HUES48 (cell line): ENCODE data around the gene KLK6.
A peak's percentile ranks its signal among the peaks of the same experiment; 100 is the strongest.
"Not testable (repeated sequence)": the region's sequence is repeated elsewhere in the genome, so short reads cannot be mapped to it uniquely, and the experiment has no call there.

Experiments used
- H3K27ac ChIP-seq: one replicate; pipeline ENCODE4 v1.7.0; 2013; ENCODE audit warnings: low read depth, low read length, inconsistent platforms
- H3K27me3 ChIP-seq: 2 replicates; pipeline ENCODE4 v1.6.1; 2013; ENCODE audit warnings: mild to moderate bottlenecking, low read length; ENCODE audit not compliant: control insufficient read depth, insufficient read depth
- H3K36me3 ChIP-seq: 2 replicates; pipeline ENCODE4 v1.6.1; 2013; ENCODE audit warnings: low read length; ENCODE audit not compliant: control insufficient read depth, insufficient read depth
- H3K4me1 ChIP-seq: 2 replicates; pipeline ENCODE4 v1.6.1; 2013; ENCODE audit warnings: mild to moderate bottlenecking, low read length; ENCODE audit not compliant: control insufficient read depth, insufficient read depth
- H3K4me3 ChIP-seq: 2 replicates; pipeline ENCODE4 v1.5.1; 2013; ENCODE audit warnings: mild to moderate bottlenecking, low read depth, low read length
- H3K9ac ChIP-seq: 2 replicates; pipeline ENCODE4 v1.6.1; 2013; ENCODE audit warnings: mild to moderate bottlenecking, low read depth, low read length, moderate library complexity
- H3K9me3 ChIP-seq: 2 replicates; pipeline ENCODE4 v1.6.1; 2013; ENCODE audit warnings: low read length; ENCODE audit not compliant: control insufficient read depth, insufficient read depth

The KLK6 gene

DNA sequence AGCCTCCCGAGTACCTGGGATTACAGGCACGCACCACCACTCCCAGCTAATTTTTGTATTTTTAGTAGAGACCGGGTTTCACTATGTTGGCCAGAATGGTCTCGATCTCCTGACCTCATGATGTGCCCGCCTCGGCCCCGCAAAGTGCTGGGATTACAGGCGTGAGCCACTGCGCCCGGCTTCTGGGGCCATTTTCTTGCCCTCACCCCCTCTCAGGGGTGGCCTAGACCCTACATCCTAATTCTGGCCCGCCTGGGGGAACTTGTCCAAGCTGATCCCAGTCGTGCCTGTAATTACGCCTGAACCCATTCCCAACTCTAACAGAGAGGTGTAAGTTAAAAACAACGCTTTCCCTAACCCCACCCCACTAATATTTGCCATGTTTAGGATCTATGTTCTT, 15.0 kb upstream of the KLK6 start:
- H3K4me3 ChIP-seq, H3K36me3 ChIP-seq, H3K9me3 ChIP-seq, H3K4me1 ChIP-seq, H3K9ac ChIP-seq, H3K27ac ChIP-seq: not testable (repeated sequence)
- peaks cover 14% of the 10 kb centered on the region; the same call in 1 of the 2 replicates for H3K27me3 ChIP-seq

DNA sequence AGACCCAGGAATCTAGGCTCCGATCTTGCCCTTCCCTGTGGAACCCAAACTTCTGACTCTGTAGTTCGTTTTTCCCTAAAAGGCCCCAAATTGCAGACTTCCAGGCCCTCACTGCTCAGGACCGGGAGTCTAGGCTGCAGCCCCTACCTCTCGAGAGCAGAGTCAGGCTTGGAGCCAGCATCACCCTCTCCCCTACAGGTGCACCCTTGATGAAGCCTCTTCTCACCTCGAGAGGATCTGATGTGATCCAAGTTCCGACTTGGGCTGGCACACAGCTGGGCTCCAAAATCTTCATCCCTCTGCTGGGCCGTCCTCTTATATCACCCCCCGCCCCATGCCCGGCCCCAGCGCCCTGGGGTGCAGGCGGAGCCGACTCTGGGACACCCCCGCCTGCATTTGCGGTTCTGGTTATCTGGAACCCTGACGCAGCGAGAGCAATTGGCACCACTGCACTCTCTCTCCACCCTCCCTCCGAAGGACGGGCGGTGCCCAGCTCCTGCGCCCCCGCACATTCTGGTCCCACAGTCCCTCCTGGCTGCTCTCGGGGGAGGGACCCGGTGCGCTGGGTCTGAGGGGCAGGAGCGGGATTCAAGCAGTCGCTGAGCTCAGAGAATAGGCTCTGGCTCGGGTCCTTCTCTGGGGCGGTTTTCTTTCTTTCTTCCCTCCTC, 14.4 kb upstream of the KLK6 start, which contains the start of gene KLK7:
Gene KLK7 (minus strand): TSS at position 293 of the 668 bp plus-strand sequence. CDS start 1,518 bp downstream, outside the sequence.
- Histone ChIP-seq H3K9ac (no peak within 1 kb of the TSS), H3K27me3 (peaks cover 13% of the 10 kb centered on the region; the same call in 1 of the 2 replicates), H3K36me3 (no peaks in the 10 kb centered on the region), H3K4me1 (peaks cover 10% of the 10 kb centered on the region; the same call in 1 of the 2 replicates), H3K4me3 (peak within 1 kb of the TSS; percentile 52), H3K9me3 (no peaks in the 10 kb centered on the region), H3K27ac (no peak within 1 kb of the TSS)

- H3K27ac ChIP-seq = no peak overlapping the region
- no peaks in the 10 kb centered on the region for H3K36me3 ChIP-seq
- peaks cover 10% of the 10 kb centered on the region; the same call in 1 of the 2 replicates for H3K4me1 ChIP-seq
- H3K9ac ChIP-seq = no peak overlapping the region
- peaks cover 4% of the 10 kb centered on the region; the same call in 1 of the 2 replicates for H3K27me3 ChIP-seq
- no peaks in the 10 kb centered on the region for H3K9me3 ChIP-seq
- no peak overlapping the region for H3K4me3 ChIP-seq
Observed at GRCh38 chr19:50982186-50982585, 12.8 kb upstream of the KLK6 start.

GRCh38 chr19:50981587-50982146, 12.3 kb upstream of the KLK6 start:
- Histone ChIP-seq H3K27ac (no peak overlapping the region), H3K27me3 (peaks cover 3% of the 10 kb centered on the region; the same call in 1 of the 2 replicates), H3K4me1 (peaks cover 10% of the 10 kb centered on the region; the same call in 1 of the 2 replicates), H3K36me3 (no peaks in the 10 kb centered on the region), H3K9ac (no peak overlapping the region), H3K9me3 (no peaks in the 10 kb centered on the region), H3K4me3 (no peak overlapping the region)

- H3K9me3 ChIP-seq = no peaks in the 10 kb centered on the region
- no peak overlapping the region for H3K27ac ChIP-seq
- peaks cover 15% of the 10 kb centered on the region for H3K4me1 ChIP-seq
- no peak overlapping the region for H3K4me3 ChIP-seq
- peaks cover 3% of the 10 kb centered on the region; the same call in 1 of the 2 replicates for H3K27me3 ChIP-seq
- no peaks in the 10 kb centered on the region for H3K36me3 ChIP-seq
- no peak overlapping the region for H3K9ac ChIP-seq
Observed at GRCh38 chr19:50980208-50980607, 10.8 kb upstream of the KLK6 start.

DNA sequence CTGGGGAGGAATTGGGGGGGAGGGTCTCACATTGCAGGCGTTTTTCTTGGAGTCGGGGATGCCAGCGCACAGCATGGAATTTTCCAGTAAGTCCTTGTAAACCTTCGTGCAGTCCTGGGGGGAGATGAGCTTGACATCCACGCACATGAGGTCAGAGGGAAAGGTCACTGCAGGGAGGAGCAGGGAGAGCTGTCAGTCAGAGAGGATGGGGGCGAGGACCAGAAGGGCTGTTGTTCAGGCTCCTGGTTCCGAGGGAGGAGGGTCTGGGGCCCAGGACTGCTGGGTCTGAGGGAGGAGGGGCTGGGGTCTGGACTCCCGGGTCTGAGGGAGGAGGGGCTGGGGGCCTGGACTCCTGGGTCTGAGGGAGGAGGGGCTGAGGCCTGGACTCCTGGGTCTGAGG, 10.4 kb upstream of the KLK6 start:
- H3K27ac ChIP-seq = no peak overlapping the region
- H3K4me3 ChIP-seq = no peak overlapping the region
- H3K4me1 ChIP-seq = peaks cover 15% of the 10 kb centered on the region
- H3K36me3 ChIP-seq = no peaks in the 10 kb centered on the region
- peaks cover 3% of the 10 kb centered on the region; the same call in 1 of the 2 replicates for H3K27me3 ChIP-seq
- H3K9ac ChIP-seq = no peak overlapping the region
- no peaks in the 10 kb centered on the region for H3K9me3 ChIP-seq

- no peaks in the 10 kb centered on the region for H3K9me3 ChIP-seq
- no peaks in the 10 kb centered on the region for H3K36me3 ChIP-seq
- H3K27me3 ChIP-seq = peaks cover under 1% of the 10 kb centered on the region; the same call in 1 of the 2 replicates
- peaks cover 15% of the 10 kb centered on the region for H3K4me1 ChIP-seq
- H3K27ac ChIP-seq = no peak overlapping the region
- H3K4me3 ChIP-seq = no peak overlapping the region
- no peak overlapping the region for H3K9ac ChIP-seq
Observed at GRCh38 chr19:50978772-50979390, 9.5 kb upstream of the KLK6 start.

DNA sequence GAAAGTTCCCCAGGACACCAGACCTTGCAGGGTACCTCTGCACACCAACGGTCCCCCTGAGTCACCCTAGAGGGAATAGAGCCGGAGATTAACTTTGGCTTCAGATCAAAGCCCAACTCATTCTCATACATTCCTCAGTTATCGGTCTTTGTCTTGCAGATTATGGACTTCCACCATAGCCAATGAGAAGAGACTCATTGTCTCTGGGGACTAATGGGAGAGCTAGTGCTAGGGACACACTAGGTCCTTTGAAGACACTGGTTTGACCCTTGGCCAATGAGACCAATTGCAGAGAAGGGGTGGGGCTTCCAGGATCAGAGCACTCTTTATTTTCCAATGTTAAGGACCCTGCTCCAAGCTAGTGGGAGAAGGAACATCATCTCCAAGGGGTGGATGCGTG, 8.2 kb upstream of the KLK6 start:
- Histone ChIP-seq H3K4me1 (peaks cover 15% of the 10 kb centered on the region), H3K9ac (no peak overlapping the region), H3K36me3 (no peaks in the 10 kb centered on the region), H3K27me3 (no peaks in the 10 kb centered on the region), H3K9me3 (no peaks in the 10 kb centered on the region), H3K4me3 (no peak overlapping the region), H3K27ac (no peak overlapping the region)

DNA sequence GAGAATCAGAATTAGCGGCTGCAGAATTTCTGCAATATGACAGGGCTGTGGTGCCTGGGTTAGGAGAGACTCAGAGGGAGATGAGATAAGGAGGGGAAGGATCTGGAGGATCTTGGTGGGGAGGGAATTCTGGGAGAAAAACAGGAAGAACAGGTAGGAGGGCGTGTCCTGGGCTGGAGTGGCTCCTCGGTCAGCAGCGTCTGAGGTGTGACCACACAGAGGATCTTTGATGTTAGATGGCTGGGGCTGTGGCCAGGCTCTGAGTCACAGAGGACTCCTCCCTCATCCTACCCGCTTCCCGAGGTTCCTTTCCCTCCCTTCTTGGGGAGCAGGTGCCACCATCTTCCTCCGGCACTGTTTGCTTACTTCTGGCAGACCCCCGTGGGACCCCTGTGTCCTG, 6.4 kb upstream of the KLK6 start:
- no peak overlapping the region for H3K27ac ChIP-seq
- H3K9me3 ChIP-seq = no peaks in the 10 kb centered on the region
- H3K36me3 ChIP-seq = no peaks in the 10 kb centered on the region
- H3K9ac ChIP-seq = no peak overlapping the region
- no peaks in the 10 kb centered on the region for H3K27me3 ChIP-seq
- H3K4me1 ChIP-seq = peaks cover 15% of the 10 kb centered on the region
- H3K4me3 ChIP-seq = no peak overlapping the region

DNA sequence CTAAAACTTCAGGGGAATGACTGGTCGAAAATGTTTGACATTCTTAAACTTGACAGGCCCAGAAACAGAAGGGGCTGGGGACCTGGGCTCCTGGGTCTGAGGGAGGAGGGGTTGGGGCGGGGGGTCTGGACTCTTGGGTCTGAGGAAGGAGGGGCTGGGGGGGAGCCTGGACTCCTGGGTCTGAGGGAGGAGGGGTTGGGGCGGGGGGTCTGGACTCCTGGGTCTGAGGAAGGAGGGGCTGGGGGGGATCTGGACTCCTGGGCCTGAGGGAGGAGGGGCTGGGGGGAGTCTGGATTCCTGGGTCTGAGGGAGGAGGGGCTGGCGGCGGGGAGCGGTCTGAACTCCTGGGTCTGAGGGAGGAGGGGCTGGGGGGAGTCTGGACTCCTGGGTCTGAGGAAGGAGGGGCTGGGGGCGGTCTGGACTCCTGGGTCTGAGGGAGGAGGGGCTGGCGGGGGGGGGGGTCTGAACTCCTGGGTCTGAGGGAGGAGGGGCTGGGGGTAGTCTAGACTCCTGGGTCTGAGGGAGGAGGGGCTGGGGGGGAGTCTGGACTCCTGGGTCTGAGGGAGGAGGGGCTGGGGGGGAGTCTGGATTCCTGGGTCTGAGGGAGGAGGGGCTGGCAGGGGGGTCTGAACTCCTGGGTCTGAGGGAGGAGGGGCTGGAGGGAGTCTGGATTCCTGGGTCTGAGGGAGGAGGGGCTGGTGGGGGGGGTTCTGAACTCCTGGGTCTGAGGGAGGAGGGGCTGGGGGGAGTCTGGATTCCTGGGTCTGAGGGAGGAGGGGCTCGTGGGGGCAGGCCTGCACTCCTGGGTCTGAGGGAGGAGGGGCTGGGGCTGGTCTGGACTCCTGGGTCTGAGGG, 5.5 kb upstream of the KLK6 start:
- Histone ChIP-seq H3K27ac (no peak overlapping the region), H3K9me3 (no peaks in the 10 kb centered on the region), H3K9ac (no peak overlapping the region), H3K27me3 (no peaks in the 10 kb centered on the region), H3K36me3 (no peaks in the 10 kb centered on the region), H3K4me3 (no peak overlapping the region), H3K4me1 (peaks cover 15% of the 10 kb centered on the region)
